GM12892 (cell line): ENCODE results near the gene KDM8.

Source experiments
- POLR2A ChIP-seq: IDR thresholded peaks from 2 replicates; pipeline ENCODE4 v1.6.1; 2011; ENCODE audit warnings: low read depth, low read length, control low read depth
- POLR2AphosphoS5 ChIP-seq: IDR thresholded peaks from 2 replicates; pipeline ENCODE4 v1.6.1; 2011; ENCODE audit warnings: low read depth, low read length, control low read depth
- TAF1 ChIP-seq: IDR thresholded peaks from 2 replicates; pipeline ENCODE4 v1.6.1; 2011; ENCODE audit warnings: low read depth, mild to moderate bottlenecking, control low read depth, low read length, borderline replicate concordance

- no peak for TF ChIP-seq TAF1
- TF ChIP-seq POLR2AphosphoS5: no peak
- no peak for TF ChIP-seq POLR2A
Measured at GRCh38 chr16:27208796-27209195, 5.5 kb downstream of the KDM8 start.
